HEK293 (cell line): Measurements from ENCODE around the gene LEMD1.
A peak's percentile ranks its signal among the peaks of the same experiment; 100 is the strongest.

Experiments used
- BCL11B ChIP-seq: fragments of 450-650 bp; formaldehyde crosslinking; IDR thresholded peaks from 2 replicates; pipeline ENCODE4 v1.5.1; 2016; ENCODE audit warnings: low read depth, missing biosample characterization, missing genetic modification characterization
- BCL6B ChIP-seq: fragments of 450-650 bp; formaldehyde crosslinking; IDR thresholded peaks from 2 replicates; pipeline ENCODE4 v1.5.1; 2017; ENCODE audit warnings: missing biosample characterization, missing genetic modification characterization
- HIC1 ChIP-seq: fragments of 450-650 bp; formaldehyde crosslinking; IDR thresholded peaks from 2 replicates; pipeline ENCODE4 v1.5.1; 2016; ENCODE audit warnings: missing biosample characterization, missing genetic modification characterization
- INSM2 ChIP-seq: fragments of 450-650 bp; formaldehyde crosslinking; IDR thresholded peaks from 2 replicates; pipeline ENCODE4 v1.5.1; 2016; ENCODE audit warnings: missing biosample characterization, missing genetic modification characterization
- KLF9 ChIP-seq: fragments of 450-650 bp; formaldehyde crosslinking; IDR thresholded peaks from 2 replicates; pipeline ENCODE4 v1.5.1; 2016; ENCODE audit warnings: missing biosample characterization, missing genetic modification characterization, low read depth
- PRDM10 ChIP-seq: fragments of 450-650 bp; formaldehyde crosslinking; IDR thresholded peaks from 2 replicates; pipeline ENCODE4 v1.5.1; 2016; ENCODE audit warnings: missing biosample characterization, missing genetic modification characterization
- SCRT1 ChIP-seq: fragments of 450-650 bp; formaldehyde crosslinking; IDR thresholded peaks from 2 replicates; pipeline ENCODE4 v1.5.1; 2016; ENCODE audit warnings: missing biosample characterization, missing genetic modification characterization, borderline replicate concordance
- YY1 ChIP-seq: fragments of 450-650 bp; formaldehyde crosslinking; IDR thresholded peaks from 2 replicates; pipeline ENCODE4 v1.5.1; 2018; ENCODE audit warnings: missing biosample characterization, missing genetic modification characterization
- YY2 ChIP-seq: fragments of 450-650 bp; formaldehyde crosslinking; IDR thresholded peaks from 2 replicates; pipeline ENCODE4 v1.5.1; 2016; ENCODE audit warnings: missing biosample characterization, missing genetic modification characterization
- ZBTB20 ChIP-seq: fragments of 450-650 bp; formaldehyde crosslinking; IDR thresholded peaks from 2 replicates; pipeline ENCODE4 v1.5.1; 2016; ENCODE audit warnings: missing biosample characterization, missing genetic modification characterization
- ZBTB49 ChIP-seq: fragments of 450-650 bp; formaldehyde crosslinking; IDR thresholded peaks from 2 replicates; pipeline ENCODE4 v1.5.1; 2016; ENCODE audit warnings: missing biosample characterization, missing genetic modification characterization, low read depth
- ZEB2 ChIP-seq: fragments of 450-650 bp; formaldehyde crosslinking; IDR thresholded peaks from 2 replicates; pipeline ENCODE4 v1.5.1; 2016; ENCODE audit warnings: missing biosample characterization, missing genetic modification characterization
- ZNF175 ChIP-seq: fragments of 450-650 bp; formaldehyde crosslinking; IDR thresholded peaks from 2 replicates; pipeline ENCODE4 v1.5.1; 2016; ENCODE audit warnings: missing biosample characterization, missing genetic modification characterization
- ZNF184 ChIP-seq: fragments of 450-650 bp; IDR thresholded peaks from 2 replicates; pipeline ENCODE4 v1.5.1; 2018; ENCODE audit warnings: missing biosample characterization, mild to moderate bottlenecking, missing genetic modification characterization
- ZNF214 ChIP-seq: fragments of 450-650 bp; formaldehyde crosslinking; IDR thresholded peaks from 2 replicates; pipeline ENCODE4 v1.5.1; 2017; ENCODE audit warnings: missing biosample characterization, mild to moderate bottlenecking, missing genetic modification characterization, borderline replicate concordance
- ZNF223 ChIP-seq: fragments of 450-650 bp; formaldehyde crosslinking; IDR thresholded peaks from 2 replicates; pipeline ENCODE4 v1.5.1; 2016; ENCODE audit warnings: missing biosample characterization, missing genetic modification characterization
- ZNF23 ChIP-seq: fragments of 450-650 bp; formaldehyde crosslinking; IDR thresholded peaks from 2 replicates; pipeline ENCODE4 v1.5.1; 2016; ENCODE audit warnings: missing biosample characterization, missing genetic modification characterization, borderline replicate concordance
- ZNF433 ChIP-seq: fragments of 450-650 bp; formaldehyde crosslinking; IDR thresholded peaks from 2 replicates; pipeline ENCODE4 v1.5.1; 2016; ENCODE audit warnings: missing biosample characterization, missing genetic modification characterization, low read depth
- ZNF513 ChIP-seq: fragments of 450-650 bp; IDR thresholded peaks from 2 replicates; pipeline ENCODE4 v1.5.1; 2018; ENCODE audit warnings: missing biosample characterization, missing genetic modification characterization
- ZNF529 ChIP-seq: fragments of 450-650 bp; formaldehyde crosslinking; IDR thresholded peaks from 2 replicates; pipeline ENCODE4 v1.5.1; 2017; ENCODE audit warnings: missing genetic modification characterization, missing biosample characterization; ENCODE audit not compliant: insufficient replicate concordance
- ZNF626 ChIP-seq: fragments of 450-650 bp; sonication (Bioruptor Pico); formaldehyde crosslinking; IDR thresholded peaks from 2 replicates; pipeline ENCODE4 v1.5.1; 2018; ENCODE audit warnings: missing biosample characterization, missing genetic modification characterization, inconsistent platforms
- ZNF791 ChIP-seq: fragments of 450-650 bp; formaldehyde crosslinking; IDR thresholded peaks from 2 replicates; pipeline ENCODE4 v1.5.1; 2016; ENCODE audit warnings: missing biosample characterization, missing genetic modification characterization
- ZNF792 ChIP-seq: fragments of 450-650 bp; formaldehyde crosslinking; IDR thresholded peaks from 2 replicates; pipeline ENCODE4 v1.5.1; 2016; ENCODE audit warnings: missing biosample characterization, missing genetic modification characterization
- ZSCAN23 ChIP-seq: fragments of 450-650 bp; formaldehyde crosslinking; IDR thresholded peaks from 2 replicates; pipeline ENCODE4 v1.5.1; 2016; ENCODE audit warnings: missing biosample characterization, missing genetic modification characterization

LEMD1 gene

GRCh38 chr1:205351984-205352713 lies 69.7 kb downstream of the LEMD1 start (continued):
- TF ChIP-seq ZNF513 (tag by site-specific recombination) (no peak), YY2 (tag by site-specific recombination) (no peak), ZBTB20 (tag by site-specific recombination) (no peak), ZNF791 (tag by site-specific recombination) (no peak), BCL11B (no peak), ZEB2 (tag by site-specific recombination) (0 out of 2 replicates have a peak, but pooled peaks have one; percentile 35), BCL6B (tag by site-specific recombination) (no peak), ZNF223 (tag by site-specific recombination) (no peak), YY1 (no peak), ZBTB49 (tag by site-specific recombination) (no peak), ZNF175 (no peak), KLF9 (tag by site-specific recombination) (no peak), ZNF529 (tag by site-specific recombination) (no peak), ZNF626 (tag by site-specific recombination) (no peak), SCRT1 (no peak), ZNF433 (no peak), INSM2 (tag by site-specific recombination) (no peak), PRDM10 (tag by site-specific recombination) (peak; percentile 44; the same call in 1 of the 2 replicates), ZNF792 (tag by site-specific recombination) (no peak), ZNF23 (tag by site-specific recombination) (no peak), ZSCAN23 (tag by site-specific recombination) (peak; percentile 25; the same call in 1 of the 2 replicates), ZNF214 (no peak), HIC1 (tag by site-specific recombination) (no peak), ZNF184 (tag by site-specific recombination) (no peak)
